OCI-LY7 (cell line): ENCODE data around the gene REX1BD. TPM values are rescaled to one million over a fixed set of nuclear protein-coding genes. Genes with fewer than 3 reads are reported as not detected.
A peak's percentile ranks its signal among the peaks of the same experiment; 100 is the strongest.

Source experiments
- BruUV-seq: library from RNA; stranded (reverse); fragments of 400-500 nt; replicated peaks from 2 replicates; lab custom pipeline; 2021; lab: Mats Ljungman, UMichigan
- CTCF ChIA-PET: fragments of 300-600 bp; sonication (Branson Sonifier 250); formaldehyde crosslinking; loops from one replicate; lab custom pipeline; 2022; ENCODE audit warnings: antibody characterized with exemption; ENCODE audit not compliant: unreplicated experiment; lab: Charles Lee
- POLR2A ChIA-PET: fragments of 300-600 bp; sonication (Branson Sonifier 250); formaldehyde crosslinking; loops from one replicate; lab custom pipeline; 2022; ENCODE audit warnings: antibody characterized with exemption; lab: Charles Lee
- DNase-seq: peaks from one replicate; pipeline ENCODE4 v3.0.0-alpha.2; 2015; ENCODE audit warnings: low spot score
- H2AFZ ChIP-seq: fragments of 200-600 bp; sonication (generic), shearing (Covaris generic); 2 replicates; pipeline ENCODE4 v1.6.1; 2014; ENCODE audit warnings: mild to moderate bottlenecking, antibody characterized with exemption, low read length, moderate library complexity
- H3K27ac ChIP-seq: fragments of 200-600 bp; sonication (generic); 2 replicates; pipeline ENCODE4 v1.5.1; 2014; ENCODE audit warnings: mixed run types, low read depth, mild to moderate bottlenecking, moderate library complexity, low read length, inconsistent platforms; ENCODE audit not compliant: poor library complexity, severe bottlenecking
- H3K36me3 ChIP-seq: fragments of 200-600 bp; sonication (generic); 2 replicates; pipeline ENCODE4 v1.6.1; 2014; ENCODE audit warnings: mild to moderate bottlenecking, antibody characterized with exemption, low read length, moderate library complexity, mixed read lengths; ENCODE audit not compliant: insufficient read depth
- H3K4me1 ChIP-seq: fragments of 200-600 bp; sonication (generic); 2 replicates; pipeline ENCODE4 v1.5.1; 2014; ENCODE audit warnings: mild to moderate bottlenecking, low read length; ENCODE audit not compliant: insufficient read depth, poor library complexity, severe bottlenecking
- H3K4me2 ChIP-seq: fragments of 200-600 bp; sonication (generic); 2 replicates; pipeline ENCODE4 v1.6.1; 2014; ENCODE audit warnings: mild to moderate bottlenecking, low read length
- H3K4me3 ChIP-seq: fragments of 200-600 bp; sonication (generic); 2 replicates; pipeline ENCODE4 v1.5.1; 2014; ENCODE audit warnings: mild to moderate bottlenecking, low read depth, low read length; ENCODE audit not compliant: poor library complexity, severe bottlenecking
- H3K79me2 ChIP-seq: fragments of 200-600 bp; sonication (generic); 2 replicates; pipeline ENCODE4 v1.6.1; 2016; ENCODE audit warnings: low read depth, mild to moderate bottlenecking, low read length, moderate library complexity, mixed read lengths; ENCODE audit not compliant: insufficient read depth
- H3K9me2 ChIP-seq: fragments of 200-600 bp; sonication (generic); 2 replicates; pipeline ENCODE4 v1.6.1; 2016; ENCODE audit warnings: mild to moderate bottlenecking, low read length, mixed read lengths; ENCODE audit not compliant: insufficient read depth
- H3K9me3 ChIP-seq: fragments of 200-600 bp; sonication (generic); 2 replicates; pipeline ENCODE4 v1.6.1; 2014; ENCODE audit warnings: mild to moderate bottlenecking, mixed run types, low read length, mixed read lengths
- H4K20me1 ChIP-seq: fragments of 200-600 bp; sonication (generic); 2 replicates; pipeline ENCODE4 v1.6.1; 2014; ENCODE audit warnings: mild to moderate bottlenecking, antibody characterized with exemption, low read length, moderate library complexity, mixed read lengths; ENCODE audit not compliant: insufficient read depth
- CTCF ChIP-seq: fragments of 200-600 bp; sonication (generic); conservative IDR thresholded peaks from 2 replicates; pipeline ENCODE4 v1.5.1; 2014; ENCODE audit warnings: mild to moderate bottlenecking, antibody characterized with exemption, low read length, moderate library complexity, mixed read lengths
- EZH2phosphoT487 ChIP-seq: fragments of 200-600 bp; sonication (generic); IDR thresholded peaks from 2 replicates; pipeline ENCODE4 v1.6.1; 2018; ENCODE audit warnings: low read depth, borderline replicate concordance, mild to moderate bottlenecking, mixed run types, antibody characterized with exemption, low read length, moderate library complexity, mixed read lengths
- intact Hi-C: fragments of 100-400 bp; cut with micrococcal nuclease; formaldehyde crosslinking; loops from one replicate; pipeline ENCODE4 v1.10.0; 2022; ENCODE audit not compliant: unreplicated experiment
- total RNA-seq, 2 experiments: library from RNA; depleted of rRNA in 1 of 2; stranded (reverse); fragments of >200 nt in 1 of 2; shearing (Covaris generic) in 1 of 2; gene quantifications; 2 replicates each; pipeline ENCODE4 v1.2.3, GENCODE V29; 2014 to 2022

Gene REX1BD
- total RNA-seq, 2 experiments from 2014 or later, result 88.8 to 126 TPM

DNA sequence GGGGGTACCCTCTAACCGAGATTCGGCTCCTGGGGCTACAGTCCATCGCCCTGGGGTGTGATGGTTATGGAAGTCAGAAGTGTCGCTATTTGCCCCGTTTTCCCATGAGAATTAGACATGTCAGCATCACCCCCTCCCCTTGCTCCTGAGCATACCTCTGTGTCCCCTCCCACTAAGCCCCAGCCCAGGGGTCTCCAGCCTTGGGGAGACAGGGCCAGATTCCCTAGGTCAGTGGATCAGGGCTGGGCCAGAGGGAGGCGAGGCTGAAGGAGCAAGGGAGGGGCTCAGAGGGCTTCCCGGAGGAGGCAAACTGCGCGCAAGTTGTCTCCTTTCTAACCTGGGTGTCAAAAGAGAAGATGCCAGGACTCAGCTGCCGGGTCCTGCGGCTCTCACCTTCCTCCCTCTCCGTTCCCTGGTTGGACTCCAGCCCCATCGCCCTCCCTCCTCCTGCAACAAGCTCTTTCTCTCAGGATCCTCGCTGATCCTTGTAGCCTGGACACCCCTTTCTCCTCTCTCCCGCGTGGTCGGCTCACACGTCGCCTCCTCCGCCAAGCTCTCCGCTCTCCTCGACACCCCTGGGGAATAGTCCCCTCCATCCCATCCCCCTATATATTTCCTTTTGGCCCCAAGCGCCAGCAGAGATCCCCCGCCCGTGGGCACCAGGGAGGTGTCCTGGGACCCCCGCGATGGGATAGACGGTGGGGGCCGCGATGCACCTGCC is 23.6 kb downstream of the REX1BD start:
- CTCF ChIA-PET, result no interaction called here
- peak overlapping the region; percentile 36 for H3K4me3 ChIP-seq

GRCh38 chr19:18612772-18613588 is 24.4 kb downstream of the REX1BD start, which contains the start of gene TMEM59L:
Gene TMEM59L, plus strand, starts transcription at chr19:18612870. Its CDS starts 89 bp downstream, at chr19:18612959.
- DNase-seq, result no peak
- POLR2A ChIA-PET, result interaction anchor here (0.6 to 0.7 kb wide), 2 partner anchors 19 to 48 kb away, joined by 3 to 4 read pairs; no protein-coding TSS in a partner anchor
- Histone ChIP-seq H3K79me2 (no peaks in the 10 kb centered on the region), H4K20me1 (no peaks in the 10 kb centered on the region), H3K9me2 (no peaks in the 10 kb centered on the region), H3K4me1 (peaks cover 11% of the 10 kb centered on the region), H3K9me3 (no peaks in the 10 kb centered on the region), H3K36me3 (no peaks in the 10 kb centered on the region), H3K4me2 (peak within 1 kb of the TSS; percentile 50), H2AFZ (no peak within 1 kb of the TSS), H3K27ac (no peak within 1 kb of the TSS), H3K4me3 (peak within 1 kb of the TSS; percentile 36)
- intact Hi-C loops, result no loop called here
- CTCF ChIA-PET, result no interaction called here
- BruUV-seq, result no TSS peak
- no peak; the same call in 1 of the 2 replicates for TF ChIP-seq EZH2phosphoT487
- TF ChIP-seq CTCF, result no peak

More for the DNA sequence above, 23.6 kb downstream of the REX1BD start:
- Histone ChIP-seq H3K79me2 (no peaks in the 10 kb centered on the region), H2AFZ (no peak overlapping the region), H3K36me3 (no peaks in the 10 kb centered on the region), H3K9me3 (no peaks in the 10 kb centered on the region), H3K4me1 (peaks cover 11% of the 10 kb centered on the region), H4K20me1 (no peaks in the 10 kb centered on the region), H3K27ac (no peak overlapping the region), H3K4me2 (peak overlapping the region; percentile 50), H3K9me2 (no peaks in the 10 kb centered on the region)
- TF ChIP-seq EZH2phosphoT487 (peak; percentile 25), CTCF (no peak)
- BruUV-seq, result no TSS peak
- no peak for DNase-seq
- POLR2A ChIA-PET, result interaction anchor here (0.7 kb wide), 1 partner anchor 49 kb away, joined by 3 read pairs; no protein-coding TSS in a partner anchor
- intact Hi-C loops, result no loop called here
